Muscle of arm (tissue), 12 donors: ENCODE results near the gene SEL1L. TPM values are rescaled to one million over a fixed set of nuclear protein-coding genes. Genes with fewer than 3 reads are reported as not detected.
"Not testable (repeated sequence)": the region's sequence is repeated elsewhere in the genome, so short reads cannot be mapped to it uniquely, and the experiment has no call there.

ENCODE experiments used
- DNase-seq: peaks from one replicate; pipeline ENCODE4 v3.0.0-alpha.2; 2013
- polyA plus RNA-seq, 12 donors: library from polyadenylated mRNA; unstranded; fragments of 120-200 nt; gene quantifications; one replicate each; pipeline ENCODE4 v1.2.1, GENCODE V29; 2013; ENCODE audit not compliant: insufficient read length in 12 of 12

SEL1L gene
- polyA plus RNA-seq, 12 donors: 34.8 to 54.1 (median 47.6) TPM; not detected in 1

DNA sequence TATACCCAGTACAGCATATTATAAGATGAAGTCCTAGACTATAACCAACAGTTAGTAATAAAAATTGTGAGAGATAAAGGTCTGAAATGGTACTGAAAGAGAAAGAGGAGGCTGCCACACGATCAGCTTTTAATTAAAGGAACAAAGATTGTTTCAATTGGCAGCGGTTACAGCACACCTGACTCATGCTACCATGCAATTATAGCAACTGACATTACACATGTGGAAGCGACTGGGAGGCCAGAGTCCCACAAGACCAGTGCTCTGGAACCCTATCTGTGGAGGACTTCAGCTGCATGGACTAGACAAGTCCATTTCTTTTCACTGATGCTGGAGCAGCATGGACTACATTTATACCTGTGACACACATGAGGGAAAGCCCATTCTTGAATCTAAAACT is 55.2 kb downstream of the SEL1L start:
- no peak for DNase-seq

DNA sequence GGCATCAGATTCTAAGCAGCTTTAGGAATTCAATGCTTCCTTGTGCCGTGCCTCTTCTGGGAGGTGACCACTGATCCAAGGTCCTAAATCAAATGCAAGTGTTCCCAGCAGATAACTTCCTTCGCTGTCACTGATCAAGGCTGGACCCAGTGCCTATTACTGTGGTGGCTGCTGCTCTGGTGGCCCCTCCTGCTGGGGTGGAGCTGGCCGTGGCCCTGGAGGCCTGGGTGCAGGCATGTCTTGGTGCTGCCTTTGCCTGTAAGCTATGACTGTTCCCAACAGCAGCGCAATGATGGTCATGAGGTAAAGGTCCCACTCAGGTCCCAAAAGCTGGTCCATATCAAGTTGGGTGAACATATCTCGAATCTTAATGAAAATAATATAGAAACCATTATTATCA is 56.8 kb downstream of the SEL1L start:
- no peak for DNase-seq

DNA sequence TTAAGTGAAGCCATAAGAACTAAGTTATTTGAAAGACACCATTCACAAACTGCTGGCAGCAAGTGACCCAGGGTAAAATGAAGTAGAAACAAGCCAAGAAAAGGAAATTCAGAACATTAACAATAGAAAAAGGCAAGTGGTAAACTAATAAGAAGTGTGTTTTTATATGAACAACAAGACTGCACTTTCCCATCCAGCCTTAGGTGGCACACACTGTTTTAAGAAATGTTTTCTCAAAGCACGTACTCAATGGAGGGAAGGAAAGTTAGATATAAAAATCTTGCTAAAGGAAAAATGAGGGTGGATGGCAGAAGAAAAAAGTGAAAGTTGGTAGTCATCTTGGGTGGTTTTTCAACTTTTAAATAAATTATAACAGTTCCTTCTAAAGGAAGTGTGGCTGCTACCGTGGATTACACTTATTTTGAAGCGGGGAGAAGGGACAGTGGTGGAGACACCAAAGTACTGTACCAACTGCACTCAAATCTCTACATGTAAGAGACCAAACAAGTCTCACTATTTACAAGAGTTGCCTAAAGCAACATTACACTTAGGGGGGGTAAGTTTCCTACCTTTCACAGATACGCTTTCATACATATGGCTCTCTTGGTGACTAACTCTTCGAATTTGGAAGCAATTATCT is 58.8 kb downstream of the SEL1L start:
- DNase-seq: no peak

DNA sequence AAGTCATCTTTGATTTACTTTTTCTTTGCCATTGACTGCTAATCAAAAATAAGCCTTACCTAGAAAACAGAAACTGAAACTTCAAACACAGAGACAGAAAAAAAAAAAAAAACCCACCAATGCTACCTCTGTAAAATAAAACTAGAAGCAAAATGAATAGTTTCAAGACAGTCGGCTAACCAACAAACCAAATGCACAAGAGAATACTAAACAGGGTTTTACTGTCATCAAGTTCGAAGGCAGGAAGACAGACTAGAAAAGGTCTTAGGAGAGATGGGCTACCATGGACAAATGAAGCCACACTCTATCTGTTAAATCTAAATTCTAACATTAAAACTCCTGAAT is 59.5 kb downstream of the SEL1L start:
- no peak for DNase-seq

DNA sequence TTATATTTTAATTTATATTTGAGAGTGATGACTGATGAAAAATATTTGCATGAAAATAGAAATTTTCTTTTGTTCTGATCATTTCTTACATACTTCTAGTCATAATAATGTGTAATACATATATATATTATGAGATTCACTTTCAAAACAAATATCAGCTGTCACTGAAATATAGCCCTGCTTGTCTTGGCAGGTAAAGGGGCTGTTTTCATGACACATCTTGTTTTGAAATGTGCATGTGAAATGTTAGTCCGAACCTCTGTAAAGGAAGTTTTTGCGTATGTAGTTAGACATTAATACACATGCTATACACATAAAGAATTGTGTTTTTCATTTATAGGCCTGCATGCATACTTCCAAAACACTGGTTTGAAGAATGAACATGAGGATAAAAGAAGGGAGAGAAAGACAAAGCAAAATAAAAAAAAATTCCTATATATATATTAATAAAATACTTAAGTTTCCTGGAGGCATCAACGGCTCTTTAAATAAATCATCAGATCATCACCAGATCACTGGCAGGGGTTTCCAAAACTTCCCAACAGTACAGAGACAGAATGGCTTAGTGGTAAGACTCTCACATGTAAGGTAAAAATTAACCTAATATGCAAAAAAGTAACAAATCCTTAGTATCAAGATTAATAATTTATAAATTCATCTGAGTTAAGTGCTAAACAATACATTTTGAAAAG is 60.1 kb downstream of the SEL1L start:
- DNase-seq: no peak

DNA sequence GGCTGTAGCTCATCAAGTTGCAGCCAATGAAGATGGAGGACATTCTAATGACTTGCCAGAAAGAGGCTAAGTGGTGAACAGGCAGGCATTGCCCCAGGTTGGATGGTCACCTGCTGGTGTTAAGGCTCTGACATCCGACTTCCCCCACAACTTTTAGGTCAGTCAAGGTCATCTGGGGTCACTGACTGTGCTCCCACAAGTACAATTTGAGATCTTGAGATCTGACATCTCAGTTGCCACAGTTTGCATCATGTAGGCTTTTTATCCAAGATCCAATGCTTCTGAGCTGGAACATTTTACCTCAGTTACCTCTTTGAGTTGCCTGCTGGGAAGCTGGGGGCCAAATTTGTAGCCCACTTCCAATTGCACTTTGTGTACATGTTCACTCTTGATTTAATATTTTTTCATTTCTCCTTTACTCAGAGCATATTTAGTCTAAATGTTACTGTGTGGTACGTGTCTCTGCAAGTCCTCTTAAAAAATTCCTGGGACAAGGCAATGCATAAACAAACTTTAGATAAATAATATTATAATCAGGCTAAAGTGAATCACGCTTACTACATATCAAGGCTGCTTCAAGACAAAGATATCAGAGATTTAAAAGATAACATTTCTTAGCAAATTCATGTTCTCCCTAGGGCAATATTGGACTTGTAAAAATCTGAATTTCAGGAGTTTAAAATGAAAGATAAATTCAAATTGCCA is 61.4 kb downstream of the SEL1L start:
- DNase-seq: no peak

DNA sequence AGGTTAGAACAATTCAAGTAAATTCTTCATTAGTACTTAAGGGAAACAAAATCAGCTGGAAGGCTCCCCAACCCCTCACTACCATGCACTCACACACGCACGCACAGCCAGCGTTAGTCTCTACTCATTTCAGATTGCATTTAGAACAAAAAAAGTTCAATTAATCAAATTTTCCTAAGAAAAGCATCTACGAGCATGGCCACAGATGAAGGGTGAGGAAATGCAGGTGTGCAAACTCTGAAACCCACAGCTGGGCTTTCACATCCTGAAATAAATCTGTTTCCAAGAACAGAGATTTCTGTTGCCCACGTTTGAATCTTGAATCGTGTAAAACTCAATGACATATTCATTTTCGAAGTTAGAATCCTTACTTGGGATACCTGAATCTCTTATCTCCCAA is 62.6 kb downstream of the SEL1L start:
- DNase-seq: no peak

DNA sequence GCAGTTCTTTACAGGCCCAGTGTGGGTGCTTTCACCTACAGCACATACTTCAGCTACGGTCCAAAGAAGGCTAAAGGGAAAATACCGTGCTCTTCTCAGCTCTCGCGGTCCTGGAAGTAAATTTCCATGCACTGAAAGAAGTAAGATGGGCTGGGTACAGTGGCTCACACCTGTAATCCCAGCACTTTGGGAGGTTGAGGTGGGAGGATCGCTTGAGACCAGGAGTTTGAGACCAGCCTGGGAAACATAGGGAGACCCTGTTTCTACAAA is 63.2 kb downstream of the SEL1L start:
- not testable (repeated sequence) for DNase-seq

DNA sequence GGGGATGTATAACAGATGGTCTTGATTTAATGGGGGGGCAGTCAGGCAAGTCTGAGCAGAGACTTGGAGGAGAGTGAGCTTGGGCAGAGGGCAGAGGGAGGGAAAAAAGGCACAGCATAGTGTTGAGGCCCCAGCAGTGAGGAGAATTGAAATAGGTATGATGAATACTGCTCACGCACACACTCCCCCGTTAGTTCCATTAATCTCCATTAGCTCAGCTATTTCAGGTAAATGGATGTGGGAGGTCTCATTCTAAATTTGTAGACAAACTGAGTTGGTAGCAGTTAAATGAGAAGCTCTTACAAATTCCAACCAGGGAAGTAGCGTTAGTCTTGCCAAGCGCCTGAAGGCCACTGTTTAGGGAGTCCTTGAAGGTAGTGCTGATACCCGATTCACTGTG is 66.8 kb downstream of the SEL1L start:
- no peak for DNase-seq

DNA sequence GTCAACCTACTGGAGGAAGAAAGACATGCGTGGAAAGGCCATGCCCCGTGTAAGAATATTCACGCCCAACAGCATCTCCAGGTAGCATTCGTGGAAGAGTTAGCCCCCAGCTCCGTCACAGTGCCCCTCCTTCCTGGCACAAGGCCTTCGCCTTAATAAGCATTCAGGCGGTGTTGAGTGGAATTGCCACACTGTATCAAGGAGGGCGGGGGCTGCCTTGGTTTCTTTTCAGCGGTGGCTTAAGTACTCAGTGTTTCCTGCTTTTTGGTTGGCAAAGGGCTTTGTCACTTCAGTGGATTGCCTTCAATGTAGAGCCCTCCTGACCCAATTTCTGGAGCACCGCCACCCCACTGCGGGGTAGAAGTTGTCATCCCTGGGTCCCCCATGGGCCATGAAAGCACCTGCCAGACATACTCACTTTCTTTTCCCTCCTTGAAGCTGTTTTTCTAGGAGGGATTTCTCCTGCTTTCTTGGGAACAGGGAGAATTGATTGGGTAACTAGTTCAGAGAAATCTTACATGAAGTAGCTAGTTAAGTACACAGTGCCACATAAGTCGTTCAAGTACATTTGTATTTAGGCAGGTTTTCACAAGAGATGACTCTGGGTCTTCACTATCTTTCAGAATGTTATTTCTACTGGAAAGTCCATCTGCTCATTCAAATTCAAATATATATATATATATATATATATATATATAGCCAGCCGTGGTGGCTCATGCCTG is 68.0 kb downstream of the SEL1L start:
- no peak for DNase-seq

DNA sequence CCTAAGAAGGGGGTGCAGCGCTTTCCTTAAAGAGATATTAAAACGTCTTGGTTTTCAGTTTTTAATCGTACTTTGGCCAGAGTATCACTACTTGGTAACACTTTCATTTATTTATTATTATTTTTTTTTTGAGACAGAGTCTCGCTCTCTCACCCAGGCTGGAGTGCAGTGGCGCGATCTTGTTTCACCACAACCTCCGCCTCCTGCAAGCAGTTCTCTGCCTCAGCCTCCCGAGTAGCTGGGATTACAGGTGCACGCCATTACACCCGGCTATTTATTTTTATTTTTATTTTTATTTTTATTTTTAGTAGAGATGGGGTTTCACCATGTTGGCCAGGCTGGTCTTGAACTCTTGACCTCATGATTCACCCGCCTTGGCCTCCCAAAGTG is 68.7 kb downstream of the SEL1L start:
- not testable (repeated sequence) for DNase-seq

DNA sequence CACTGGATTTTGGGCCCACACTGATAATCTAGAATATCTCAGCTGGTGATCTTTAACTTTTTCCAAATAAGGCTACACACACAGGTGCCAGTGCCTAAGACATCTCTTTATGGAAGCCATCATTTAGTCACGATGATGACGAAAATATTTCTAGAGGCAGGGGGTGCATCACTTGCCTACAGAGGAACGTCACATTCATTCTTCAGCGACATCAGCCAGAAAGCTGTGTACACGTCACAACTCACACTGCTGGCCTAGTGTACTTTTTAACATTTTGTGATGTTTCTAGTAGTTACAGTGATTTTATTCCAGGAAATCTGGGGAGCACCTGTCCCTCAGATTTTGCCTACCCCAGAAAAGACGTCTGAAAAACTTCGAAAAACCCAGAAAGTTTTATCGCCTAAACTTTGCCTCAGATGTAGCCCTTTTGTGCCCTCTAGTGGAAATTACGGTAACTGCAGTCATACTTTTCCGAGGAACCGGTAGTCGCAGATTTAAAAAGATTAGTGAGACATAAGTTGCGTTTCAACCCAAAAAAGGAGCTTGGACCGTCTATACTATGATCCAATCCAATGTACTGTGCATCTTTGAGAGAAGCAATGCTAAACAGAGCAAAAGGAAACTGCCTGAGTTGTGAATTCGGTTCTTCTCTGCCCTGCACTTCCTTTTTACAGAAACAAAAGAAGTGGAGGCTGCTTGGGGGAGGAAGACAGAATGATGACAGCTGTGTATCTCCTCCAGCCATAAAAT is 69.2 kb downstream of the SEL1L start:
- peak; percentile 87 for DNase-seq

DNA sequence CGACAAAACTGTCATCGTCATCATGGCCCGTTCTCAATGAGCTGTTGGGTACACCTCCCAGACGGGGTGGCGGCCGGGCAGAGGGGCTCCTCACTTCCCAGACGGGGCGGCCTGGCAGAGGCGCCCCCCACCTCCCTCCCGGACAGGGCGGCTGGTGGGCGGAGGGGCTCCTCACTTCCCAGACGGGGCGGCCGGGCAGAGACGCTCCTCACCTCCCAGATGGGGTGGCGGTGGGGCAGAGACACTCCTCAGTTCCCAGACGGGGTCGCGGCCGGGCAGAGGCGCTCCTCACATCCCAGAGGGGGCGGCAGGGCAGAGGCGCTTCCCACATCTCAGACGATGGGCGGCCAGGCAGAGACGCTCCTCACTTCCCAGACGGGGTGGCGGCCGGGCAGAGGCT is 71.3 kb downstream of the SEL1L start:
- DNase-seq: not testable (repeated sequence)

DNA sequence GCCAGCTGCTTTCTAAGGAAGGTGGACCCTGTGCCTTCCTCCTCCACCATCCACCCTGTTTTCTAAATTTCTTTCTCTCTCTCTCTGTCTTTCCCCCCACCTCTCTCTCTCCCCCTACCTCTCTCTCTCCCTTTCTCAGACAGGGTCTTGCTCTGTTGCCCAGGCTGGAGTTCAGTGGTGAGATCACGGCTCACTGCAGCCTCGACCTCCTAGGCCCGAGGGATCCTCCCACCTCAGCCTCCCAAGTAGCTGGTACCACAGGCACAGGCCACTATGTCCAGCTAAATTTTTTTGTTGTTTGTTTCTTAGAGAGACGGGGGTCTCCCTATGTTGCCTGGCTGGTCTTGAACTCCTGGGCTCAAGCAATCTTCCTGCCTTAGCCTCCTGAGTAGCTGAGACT is 73.7 kb downstream of the SEL1L start:
- DNase-seq: no peak

DNA sequence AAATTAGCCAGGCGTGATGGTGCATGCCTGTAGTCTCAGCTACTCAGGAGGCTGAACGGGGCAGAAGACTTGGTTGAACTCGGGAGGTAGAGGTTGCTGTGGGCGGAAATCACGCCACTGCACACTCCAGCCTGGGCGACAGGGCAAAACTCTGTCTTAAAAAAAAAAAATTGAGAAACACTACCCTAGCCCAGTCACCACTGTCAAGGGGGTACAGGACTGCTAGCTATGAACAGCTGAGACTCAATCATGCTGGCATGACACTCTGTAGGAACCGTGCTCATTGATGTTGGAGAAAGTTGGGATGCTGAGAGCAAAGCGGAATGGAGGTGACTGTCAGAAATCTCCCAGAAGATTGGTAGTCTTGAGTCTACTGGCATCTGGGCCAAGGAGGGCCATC is 75.3 kb downstream of the SEL1L start:
- no peak for DNase-seq

DNA sequence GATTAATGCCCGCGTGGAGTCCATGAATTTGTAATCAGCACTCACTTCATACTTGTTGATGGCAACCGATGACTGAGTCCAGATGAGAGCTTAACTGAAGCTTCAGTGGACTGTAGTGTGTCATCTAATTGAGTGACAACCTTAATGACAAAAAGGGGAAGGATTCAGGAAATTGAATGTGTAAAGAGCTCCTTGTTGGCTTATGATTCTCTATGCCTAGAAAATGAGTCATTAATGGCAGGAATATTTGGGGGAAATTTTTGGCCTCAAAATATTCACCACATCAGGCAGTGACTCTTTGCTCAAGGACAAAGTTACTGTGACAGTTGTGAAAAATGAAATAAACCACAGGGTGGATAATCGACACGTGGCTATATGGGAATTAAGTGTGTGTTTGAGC is 78.3 kb downstream of the SEL1L start:
- DNase-seq: no peak

DNA sequence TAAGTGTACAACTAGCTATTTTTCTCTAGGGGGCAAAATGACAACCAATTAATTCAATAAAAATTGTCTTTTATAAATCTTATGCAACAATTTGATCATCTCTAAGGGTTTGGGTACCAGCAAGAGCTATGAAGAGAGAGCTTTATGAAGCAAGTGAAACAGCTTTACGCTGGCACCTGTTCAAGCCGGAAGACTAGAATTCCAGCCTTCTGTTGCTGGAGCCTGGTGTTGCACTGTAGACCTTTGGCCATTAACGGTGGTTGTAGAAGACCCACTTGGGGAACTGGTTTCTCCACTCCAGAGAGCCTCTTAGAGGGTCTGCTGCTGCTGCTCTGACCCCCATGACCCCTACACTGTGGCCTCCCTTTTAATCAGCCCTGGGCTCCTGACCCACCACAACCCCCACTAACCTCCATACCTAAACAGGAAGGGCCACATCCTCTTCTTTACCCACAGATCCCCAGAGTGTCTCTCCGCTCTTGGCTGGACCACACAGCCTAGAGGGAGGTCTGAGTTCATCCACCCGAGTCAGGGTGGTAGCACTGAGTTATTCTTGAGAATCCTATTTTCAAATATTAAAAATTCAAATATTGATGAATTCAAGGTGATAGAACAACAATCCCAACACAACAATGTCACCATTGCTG is 79.0 kb downstream of the SEL1L start:
- no peak for DNase-seq

DNA sequence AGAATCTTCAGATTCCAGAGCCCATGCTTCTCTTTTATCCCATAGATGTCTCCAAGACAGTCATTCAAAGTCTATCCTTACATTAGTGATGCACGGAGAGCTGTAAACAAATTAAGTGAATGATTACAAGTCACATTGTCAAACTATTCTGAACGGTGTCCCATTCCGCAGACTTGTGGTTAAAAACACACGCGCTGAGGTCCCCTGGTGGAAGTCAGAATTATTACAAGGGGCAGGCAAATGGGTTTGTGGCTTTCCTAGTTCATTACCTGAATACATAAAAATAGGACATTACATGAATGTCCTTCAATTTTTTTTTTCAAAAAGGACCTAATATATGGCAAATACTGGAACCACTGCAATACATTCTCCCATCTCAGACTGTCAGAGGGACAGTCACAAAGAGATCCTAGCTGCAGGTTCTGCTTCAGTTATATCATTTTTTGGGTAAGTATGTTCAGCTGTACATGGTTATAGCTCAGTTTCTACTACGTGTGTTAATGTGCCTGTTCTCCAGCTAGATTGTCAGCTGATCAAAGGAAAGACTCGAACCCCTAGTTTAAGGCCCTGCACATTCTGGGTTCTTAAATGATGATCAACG is 80.4 kb downstream of the SEL1L start:
- DNase-seq: peak; percentile 67

DNA sequence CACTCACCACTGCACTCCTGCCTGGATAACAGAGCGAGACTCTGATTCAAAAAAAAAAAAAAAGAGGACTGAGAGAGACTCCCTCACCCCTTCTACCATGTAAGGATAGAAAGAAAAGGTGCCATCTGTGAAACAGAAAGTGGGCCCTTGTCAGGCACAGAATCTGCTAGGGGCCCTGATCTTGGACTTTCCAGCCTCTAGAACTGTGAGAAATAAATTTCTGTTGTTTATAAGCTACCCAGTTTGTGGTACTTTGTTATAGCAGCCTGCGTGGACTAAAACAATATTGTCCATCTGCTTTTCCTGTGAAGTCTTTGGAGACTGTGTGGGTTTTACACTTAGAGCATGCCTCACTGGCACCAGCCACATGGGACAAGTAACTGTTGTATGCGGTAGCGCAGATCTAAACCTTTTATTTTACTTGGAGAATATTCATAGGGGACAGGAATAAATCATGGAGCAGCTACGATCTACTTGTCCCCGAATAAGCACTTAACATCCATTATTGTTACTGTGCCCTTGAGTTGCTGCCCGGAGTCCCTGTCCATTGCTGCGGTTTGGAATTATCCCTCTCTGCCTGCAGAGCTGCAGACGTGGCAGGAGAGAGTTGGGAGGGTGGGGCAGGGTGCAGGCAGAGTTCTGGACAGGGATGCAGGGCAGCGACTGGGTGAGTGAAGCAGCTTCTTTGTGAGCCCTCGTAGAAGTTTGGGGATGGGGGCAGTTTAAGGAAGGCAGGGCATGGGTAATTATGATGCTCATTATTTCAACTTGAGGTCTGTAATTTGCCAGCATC is 81.1 kb downstream of the SEL1L start:
- DNase-seq: no peak

DNA sequence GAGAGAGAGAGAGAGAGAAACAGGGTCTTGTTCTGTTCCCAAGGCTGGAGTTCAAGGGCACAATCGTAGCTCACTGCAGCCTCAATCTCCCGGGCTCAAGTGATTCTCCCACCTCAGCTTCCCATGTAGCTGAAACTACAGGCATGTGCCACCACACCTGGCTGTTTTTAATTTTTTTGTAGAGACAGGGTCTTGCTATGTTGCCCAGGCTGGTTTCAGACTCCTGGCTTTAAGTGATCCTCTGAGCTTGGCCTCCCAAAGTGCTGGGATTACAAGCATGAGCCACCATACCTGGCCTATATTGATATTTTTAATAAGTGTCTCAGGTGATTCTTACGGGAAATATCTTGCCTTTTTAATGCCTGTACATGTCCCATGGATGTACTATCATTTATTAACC is 82.7 kb downstream of the SEL1L start:
- no peak for DNase-seq
